SK-N-SH treated with all-trans-retinoic acid at 6 μM for 48 hours (cell line): ENCODE data around the gene DDX10.

ENCODE experiments used
- ARNTL ChIP-seq: fragments of 450-650 bp; formaldehyde crosslinking; IDR thresholded peaks from 2 replicates; pipeline ENCODE4 v1.5.0; 2020; ENCODE audit warnings: low read depth, mild to moderate bottlenecking, moderate library complexity, borderline replicate concordance
- BACH2 ChIP-seq: fragments of 250-450 bp; sonication (Bioruptor Pico); IDR thresholded peaks from 2 replicates; pipeline ENCODE4 v1.9.0; 2021; ENCODE audit warnings: mild to moderate bottlenecking, borderline replicate concordance
- CREB5 ChIP-seq: fragments of 250-450 bp; sonication (Bioruptor Pico); IDR thresholded peaks from 2 replicates; pipeline ENCODE4 v1.5.1; 2020; ENCODE audit warnings: low read depth, mild to moderate bottlenecking, moderate library complexity
- PPARA ChIP-seq: fragments of 250-450 bp; sonication (Bioruptor Pico); IDR thresholded peaks from 2 replicates; pipeline ENCODE4 v1.5.0; 2020; ENCODE audit warnings: mild to moderate bottlenecking, borderline replicate concordance
- RARB ChIP-seq: fragments of 250-450 bp; sonication (Bioruptor Pico); IDR thresholded peaks from 2 replicates; pipeline ENCODE4 v1.8.0; 2021; ENCODE audit warnings: mild to moderate bottlenecking, moderate library complexity
- SNAI2 ChIP-seq: fragments of 250-450 bp; sonication (Bioruptor Pico); IDR thresholded peaks from 2 replicates; pipeline ENCODE4 v1.5.0; 2020; ENCODE audit warnings: mild to moderate bottlenecking, moderate library complexity
- TCF4 ChIP-seq: fragments of 250-450 bp; sonication (Bioruptor Pico); IDR thresholded peaks from 2 replicates; pipeline ENCODE4 v1.8.0; 2021; ENCODE audit warnings: mild to moderate bottlenecking, moderate library complexity, borderline replicate concordance
- TSHZ2 ChIP-seq: fragments of 250-450 bp; sonication (Bioruptor Pico); IDR thresholded peaks from 2 replicates; pipeline ENCODE4 v1.5.0; 2020; ENCODE audit warnings: mild to moderate bottlenecking, moderate library complexity
- ZFP3 ChIP-seq: fragments of 250-450 bp; sonication (Bioruptor Pico); IDR thresholded peaks from 2 replicates; pipeline ENCODE4 v1.5.0; 2020; ENCODE audit warnings: mild to moderate bottlenecking, moderate library complexity
- ZFP30 ChIP-seq: fragments of 450-650 bp; formaldehyde crosslinking; IDR thresholded peaks from 2 replicates; pipeline ENCODE4 v1.5.0; 2022; ENCODE audit warnings: mild to moderate bottlenecking, moderate library complexity
- ZNF565 ChIP-seq: fragments of 450-650 bp; formaldehyde crosslinking; conservative IDR thresholded peaks from 2 replicates; pipeline ENCODE4 v1.5.0; 2020; ENCODE audit warnings: low read depth, mild to moderate bottlenecking, moderate library complexity
- ZNF8 ChIP-seq: fragments of 450-650 bp; formaldehyde crosslinking; IDR thresholded peaks from 2 replicates; pipeline ENCODE4 v1.5.0; 2020; ENCODE audit warnings: mild to moderate bottlenecking, moderate library complexity

- TF ChIP-seq ZNF8 (CRISPR knock-in tag) (no peak), ARNTL (no peak), PPARA (CRISPR knock-in tag) (peak; percentile 87), ZFP3 (CRISPR knock-in tag) (no peak), TSHZ2 (peak; percentile 49; the same call in 1 of the 2 replicates), TCF4 (CRISPR knock-in tag) (no peak), ZNF565 (CRISPR knock-in tag) (no peak), ZFP30 (CRISPR knock-in tag) (no peak), RARB (CRISPR knock-in tag) (no peak), CREB5 (CRISPR knock-in tag) (peak; percentile 77; the same call in 1 of the 2 replicates), SNAI2 (CRISPR knock-in tag) (peak; percentile 85), BACH2 (CRISPR knock-in tag) (peak; percentile 88)
Observed at GRCh38 chr11:108664730-108665525, at the start of gene DDX10.
